ENCODE results near the gene LILRA6.

LILRA6 gene

DNA sequence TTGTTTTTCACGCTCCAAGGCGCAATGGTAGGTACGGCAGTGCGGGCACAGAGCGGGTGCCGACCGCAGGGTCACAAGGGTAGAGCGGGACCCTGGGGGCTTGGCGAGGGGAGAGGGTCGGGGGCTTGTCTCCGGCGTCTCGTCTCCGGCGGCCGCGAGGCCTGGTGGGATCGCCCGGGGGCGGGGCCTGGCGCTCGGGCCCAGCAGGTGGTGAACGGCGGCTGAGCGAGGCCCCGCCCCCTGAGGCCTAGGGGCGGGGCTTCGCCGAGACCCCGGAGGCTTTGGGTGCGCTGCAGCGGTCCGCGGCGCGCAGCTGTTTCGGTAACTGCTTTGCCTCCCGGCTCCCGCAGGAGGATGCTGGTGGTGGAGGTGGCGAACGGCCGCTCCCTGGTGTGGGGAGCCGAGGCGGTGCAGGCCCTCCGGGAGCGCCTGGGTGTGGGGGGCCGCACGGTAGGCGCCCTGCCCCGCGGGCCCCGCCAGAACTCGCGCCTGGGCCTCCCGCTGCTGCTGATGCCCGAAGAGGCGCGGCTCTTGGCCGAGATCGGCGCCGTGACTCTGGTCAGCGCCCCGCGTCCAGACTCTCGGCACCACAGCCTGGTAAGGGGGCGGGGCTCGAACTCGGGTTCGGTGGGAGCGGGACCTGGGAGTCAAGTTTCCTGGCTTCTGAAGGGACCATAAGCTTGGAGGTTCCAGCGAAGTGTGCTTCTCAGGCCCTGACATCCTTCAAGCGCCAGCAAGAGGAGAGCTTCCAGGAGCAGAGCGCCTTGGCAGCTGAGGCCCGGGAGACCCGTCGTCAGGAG is 51.4 kb downstream of the LILRA6 start, which contains the start of gene TSEN34:
Gene TSEN34, plus strand, starts transcription at position 298 of the 800 bp plus-strand sequence. Its CDS starts 57 bp downstream, at position 355.
- no peaks in the 10 kb centered on the region for H3K27me3 ChIP-seq (ENCODE audit: insufficient read depth, low read length)
- H3K27ac ChIP-seq (ENCODE audit: low read depth, low read length): peak within 1 kb of the TSS; percentile 96
- peak within 1 kb of the TSS; percentile 88 for H3K4me3 ChIP-seq (ENCODE audit: low read length)
- H3K4me1 ChIP-seq (ENCODE audit: insufficient read depth, low read length): peaks cover 7% of the 10 kb centered on the region
- H3K9ac ChIP-seq (ENCODE audit: low read depth, low read length): peak within 1 kb of the TSS; percentile 95
- peaks cover 36% of the 10 kb centered on the region for H3K36me3 ChIP-seq (ENCODE audit: insufficient read depth, low read length)
- under 1% methylated on average over 77 of the region's 77 CpGs for WGBS
- H3K9me3 ChIP-seq (ENCODE audit: insufficient read depth, low read depth, low read length): no peaks in the 10 kb centered on the region

DNA sequence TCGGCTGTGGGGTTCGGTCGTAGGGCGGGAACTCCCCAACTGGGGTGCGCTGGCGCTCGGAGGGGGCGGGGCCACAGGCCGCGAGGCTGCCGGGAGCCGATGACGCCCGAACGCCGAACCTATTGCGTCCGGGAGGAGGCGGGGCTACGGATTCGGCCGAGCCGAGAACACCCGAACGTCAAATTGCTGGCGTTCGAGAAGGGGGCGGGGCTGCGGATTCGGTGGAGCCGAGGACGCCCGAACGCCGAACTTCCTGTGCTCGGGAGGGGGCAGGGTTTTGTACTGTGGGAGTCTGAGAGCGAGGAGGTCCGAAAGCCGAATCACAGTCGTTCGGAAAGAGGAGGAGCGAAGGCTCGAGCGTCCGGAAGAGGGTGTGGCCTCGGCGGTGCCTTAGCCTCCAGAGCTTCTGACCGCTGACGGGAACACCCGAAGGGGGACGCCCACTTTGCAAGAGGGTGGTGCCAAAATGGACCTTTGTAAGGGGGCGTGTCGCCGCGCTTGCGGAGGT is 52.0 kb downstream of the LILRA6 start:
- peaks cover 7% of the 10 kb centered on the region for H3K4me1 ChIP-seq (ENCODE audit: insufficient read depth, low read length)
- H3K9ac ChIP-seq (ENCODE audit: low read depth, low read length): peak overlapping the region; percentile 95
- peak overlapping the region; percentile 88 for H3K4me3 ChIP-seq (ENCODE audit: low read length)
- no peaks in the 10 kb centered on the region for H3K9me3 ChIP-seq (ENCODE audit: insufficient read depth, low read depth, low read length)
- H3K27ac ChIP-seq (ENCODE audit: low read depth, low read length): peak overlapping the region; percentile 96
- WGBS: under 1% methylated on average over 56 of the region's 56 CpGs
- peaks cover 36% of the 10 kb centered on the region for H3K36me3 ChIP-seq (ENCODE audit: insufficient read depth, low read length)
- H3K27me3 ChIP-seq (ENCODE audit: insufficient read depth, low read length): no peaks in the 10 kb centered on the region

DNA sequence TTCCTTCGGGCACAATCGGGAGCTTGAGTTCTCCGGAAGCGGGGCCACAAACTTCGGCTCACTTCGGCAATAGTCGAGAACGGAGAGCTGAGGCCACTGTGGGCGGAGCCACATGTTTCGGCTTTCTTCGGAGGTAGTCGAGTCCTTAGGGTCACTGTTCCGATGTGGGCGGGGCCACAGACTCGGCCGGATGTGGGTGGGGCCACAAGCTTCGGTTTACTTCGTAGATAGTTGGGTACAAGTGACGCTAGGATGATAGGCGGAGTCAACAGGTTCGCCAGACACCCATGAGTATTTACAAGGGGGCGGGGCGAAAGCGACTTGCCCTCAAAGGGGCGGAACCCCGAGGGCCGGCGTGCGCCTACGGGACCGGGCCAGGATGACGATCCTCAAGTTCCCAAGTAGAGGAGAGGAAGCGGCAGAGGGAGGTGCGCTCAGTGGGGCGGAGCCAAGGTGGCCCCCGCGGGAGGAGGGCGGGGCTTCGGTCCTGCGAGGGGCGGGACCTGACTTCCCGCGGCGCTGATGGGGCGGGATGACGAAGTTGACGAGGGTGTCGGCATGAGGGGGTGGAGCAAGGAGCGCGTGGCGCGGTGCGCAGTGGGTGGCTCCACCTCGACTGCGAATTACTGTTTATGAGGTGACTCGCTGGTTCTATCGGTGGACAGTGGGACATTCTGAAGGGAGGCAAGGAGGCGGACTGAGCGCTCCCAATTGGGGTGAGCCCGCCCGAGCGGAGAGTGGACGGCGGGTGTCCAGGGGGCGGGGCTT is 52.7 kb downstream of the LILRA6 start:
- Histone ChIP-seq H3K36me3 (ENCODE audit: insufficient read depth, low read length) (peaks cover 32% of the 10 kb centered on the region), H3K27me3 (ENCODE audit: insufficient read depth, low read length) (no peaks in the 10 kb centered on the region), H3K27ac (ENCODE audit: low read depth, low read length) (peak overlapping the region; percentile 96), H3K4me1 (ENCODE audit: insufficient read depth, low read length) (peaks cover 7% of the 10 kb centered on the region), H3K9ac (ENCODE audit: low read depth, low read length) (peak overlapping the region; percentile 95), H3K9me3 (ENCODE audit: insufficient read depth, low read depth, low read length) (no peaks in the 10 kb centered on the region), H3K4me3 (ENCODE audit: low read length) (peak overlapping the region; percentile 88)
- under 1% methylated on average over 65 of the region's 65 CpGs for whole genome bisulfite sequencing

DNA sequence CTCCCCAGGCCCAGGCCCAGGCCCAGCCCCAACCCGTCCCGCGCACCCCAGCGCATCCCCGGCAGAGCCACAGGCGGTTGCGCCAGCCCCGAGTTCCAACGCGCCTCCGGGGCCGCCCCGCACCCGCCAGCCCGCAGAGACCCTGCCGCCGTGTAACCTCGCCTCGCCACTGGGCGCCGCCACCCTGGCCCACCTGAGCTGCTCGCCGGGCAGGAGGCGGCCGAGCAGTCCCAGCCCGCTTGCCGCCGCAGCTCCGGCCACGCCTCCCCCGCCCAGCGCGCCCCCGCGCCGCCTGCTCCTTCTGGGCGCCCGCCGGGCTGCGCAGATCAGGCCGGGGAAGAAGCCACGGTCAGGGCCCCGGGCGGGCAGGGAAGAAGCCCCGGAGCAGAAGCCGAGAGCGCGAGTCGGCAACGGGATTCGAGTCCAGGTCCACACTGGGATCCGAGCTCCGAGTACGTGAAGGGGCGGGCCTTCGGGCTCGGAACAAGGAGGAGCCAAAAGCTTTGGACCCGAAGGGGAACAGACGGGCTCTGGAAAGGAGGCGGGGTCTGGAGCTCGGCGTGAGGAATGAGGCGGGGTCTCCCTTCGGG is 53.4 kb downstream of the LILRA6 start, which contains the start of gene MBOAT7:
Gene MBOAT7, minus strand, starts transcription at position 436 of the 590 bp plus-strand sequence. CDS start 1,072 bp downstream, outside the sequence.
- under 1% methylated on average over 64 of the region's 64 CpGs for WGBS
- H3K27me3 ChIP-seq (ENCODE audit: insufficient read depth, low read length): no peaks in the 10 kb centered on the region
- no peaks in the 10 kb centered on the region for H3K9me3 ChIP-seq (ENCODE audit: insufficient read depth, low read depth, low read length)
- peaks cover 29% of the 10 kb centered on the region for H3K36me3 ChIP-seq (ENCODE audit: insufficient read depth, low read length)
- peak within 1 kb of the TSS; percentile 88 for H3K4me3 ChIP-seq (ENCODE audit: low read length)
- H3K27ac ChIP-seq (ENCODE audit: low read depth, low read length): peak within 1 kb of the TSS; percentile 96
- peaks cover 7% of the 10 kb centered on the region for H3K4me1 ChIP-seq (ENCODE audit: insufficient read depth, low read length)
- H3K9ac ChIP-seq (ENCODE audit: low read depth, low read length): peak within 1 kb of the TSS; percentile 95

DNA sequence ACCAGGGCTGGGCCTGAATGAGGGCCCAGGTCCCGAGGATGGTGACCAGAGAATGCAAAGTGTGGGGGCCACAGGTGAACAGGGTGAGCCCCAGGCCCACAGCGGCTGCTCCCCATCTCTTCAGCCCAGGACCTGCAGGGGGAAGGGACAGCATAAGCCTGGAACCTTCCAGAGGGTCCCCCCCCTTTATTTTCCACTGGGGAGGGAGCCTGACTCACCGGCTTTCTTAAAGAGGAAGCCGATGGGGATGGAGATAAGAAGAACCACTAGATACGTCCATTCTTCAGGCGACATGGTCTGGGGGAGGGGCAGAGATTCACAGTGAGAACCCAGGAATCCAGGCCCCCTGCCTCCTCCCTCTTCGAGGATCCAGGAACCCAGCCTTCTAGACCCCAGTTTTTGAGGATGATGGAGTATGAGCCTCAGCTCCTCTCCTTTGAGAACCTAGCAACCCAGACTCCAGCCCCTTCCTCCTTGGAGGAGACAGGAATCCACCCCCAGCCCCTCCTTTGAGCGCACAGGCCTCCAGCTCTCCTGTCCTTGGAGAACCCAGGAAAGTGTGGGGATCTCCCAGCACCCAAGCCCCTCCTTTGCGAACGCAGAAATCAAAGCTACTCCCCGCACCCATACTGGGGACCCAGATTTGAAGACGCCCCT is 54.2 kb downstream of the LILRA6 start:
- Histone ChIP-seq H3K9ac (ENCODE audit: low read depth, low read length) (peak overlapping the region; percentile 87), H3K27me3 (ENCODE audit: insufficient read depth, low read length) (no peaks in the 10 kb centered on the region), H3K4me3 (ENCODE audit: low read length) (peak overlapping the region; percentile 72), H3K9me3 (ENCODE audit: insufficient read depth, low read depth, low read length) (no peaks in the 10 kb centered on the region), H3K4me1 (ENCODE audit: insufficient read depth, low read length) (peaks cover 7% of the 10 kb centered on the region), H3K36me3 (ENCODE audit: insufficient read depth, low read length) (peaks cover 27% of the 10 kb centered on the region), H3K27ac (ENCODE audit: low read depth, low read length) (no peak overlapping the region; the same call in 1 of the 2 replicates)
- WGBS: 30% methylated on average over 12 of the region's 12 CpGs

DNA sequence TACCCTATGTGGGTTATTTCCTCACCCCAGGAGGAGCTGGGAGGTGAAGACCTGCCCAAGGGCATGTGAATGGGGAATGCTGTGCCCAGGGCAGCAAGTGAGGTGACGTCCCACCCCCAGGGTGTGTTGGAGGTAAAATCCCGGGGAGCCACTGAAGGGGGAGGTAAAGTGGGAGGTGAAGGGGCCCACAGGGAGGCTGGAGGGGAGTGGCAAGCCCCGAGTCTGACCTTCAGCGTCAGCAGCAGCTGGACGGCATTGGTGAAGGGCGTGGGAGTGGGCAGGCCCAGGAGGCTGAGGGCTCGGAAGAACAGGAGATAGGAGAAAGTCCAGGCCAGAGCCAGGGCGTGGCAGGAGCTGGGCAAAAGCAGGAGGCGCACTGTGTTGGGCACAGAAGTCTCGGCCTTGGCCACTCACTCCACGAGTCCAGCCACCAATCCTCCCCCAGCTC is 55.6 kb downstream of the LILRA6 start:
- Histone ChIP-seq H3K9me3 (ENCODE audit: insufficient read depth, low read depth, low read length) (no peaks in the 10 kb centered on the region), H3K4me1 (ENCODE audit: insufficient read depth, low read length) (peaks cover 4% of the 10 kb centered on the region; the same call in 1 of the 2 replicates), H3K27ac (ENCODE audit: low read depth, low read length) (no peak overlapping the region), H3K36me3 (ENCODE audit: insufficient read depth, low read length) (peaks cover 33% of the 10 kb centered on the region), H3K9ac (ENCODE audit: low read depth, low read length) (no peak overlapping the region), H3K4me3 (ENCODE audit: low read length) (no peak overlapping the region), H3K27me3 (ENCODE audit: insufficient read depth, low read length) (no peaks in the 10 kb centered on the region)
- 91% methylated on average over 10 of the region's 11 CpGs for WGBS
